ENCODE data around the gene PXDC1. TPM values are rescaled to one million over a fixed set of nuclear protein-coding genes. Genes with fewer than 3 reads are reported as not detected.
A peak's percentile ranks its signal among the peaks of the same experiment; 100 is the strongest.
"Not testable (repeated sequence)": the region's sequence is repeated elsewhere in the genome, so short reads cannot be mapped to it uniquely, and the experiment has no call there.

Gene PXDC1
- total RNA-seq, 1 donor from 2014 or later = 92.5 TPM

DNA sequence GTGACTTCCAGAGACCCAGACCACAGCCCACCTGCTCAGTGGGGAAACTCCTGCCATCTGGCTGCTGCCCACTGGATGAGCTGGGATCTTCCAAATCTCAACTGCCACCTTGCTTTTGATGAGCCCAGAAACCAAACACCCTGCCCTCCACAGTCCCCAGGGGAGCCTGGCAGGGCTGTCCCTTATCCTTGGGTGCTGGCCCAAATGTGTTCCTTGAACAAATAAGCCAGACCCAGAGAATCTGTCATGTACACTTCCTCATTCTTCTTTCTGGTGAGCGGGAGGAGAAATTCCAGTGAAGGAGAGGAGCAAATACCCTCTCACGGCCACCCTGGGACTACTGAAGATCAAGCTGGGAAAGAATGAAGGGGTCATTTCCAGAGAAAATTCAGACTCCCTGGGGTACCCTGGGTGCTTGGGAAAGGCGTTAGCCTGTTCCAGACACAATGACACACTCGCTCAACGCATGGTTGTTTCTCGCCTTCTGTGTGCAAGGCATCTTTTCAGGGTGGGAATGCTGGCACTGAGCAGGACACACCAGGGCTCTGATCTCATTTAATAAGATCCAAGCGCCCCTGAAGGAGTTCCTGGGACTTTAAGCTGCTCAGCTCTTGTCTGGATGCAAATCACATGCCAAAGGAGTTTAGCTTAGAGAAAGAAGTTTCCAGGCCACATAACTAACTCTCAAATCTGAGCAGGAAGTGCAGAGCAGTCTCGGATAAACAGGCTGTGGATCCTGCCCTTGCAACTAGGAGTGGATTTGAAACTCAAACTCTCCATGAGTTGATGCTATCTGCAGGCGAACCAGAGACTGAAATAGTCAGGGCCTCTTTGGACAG, 38.5 kb downstream of the PXDC1 start:
- DNase-seq (ENCODE audit: low spot score) = peak; percentile 76

DNA sequence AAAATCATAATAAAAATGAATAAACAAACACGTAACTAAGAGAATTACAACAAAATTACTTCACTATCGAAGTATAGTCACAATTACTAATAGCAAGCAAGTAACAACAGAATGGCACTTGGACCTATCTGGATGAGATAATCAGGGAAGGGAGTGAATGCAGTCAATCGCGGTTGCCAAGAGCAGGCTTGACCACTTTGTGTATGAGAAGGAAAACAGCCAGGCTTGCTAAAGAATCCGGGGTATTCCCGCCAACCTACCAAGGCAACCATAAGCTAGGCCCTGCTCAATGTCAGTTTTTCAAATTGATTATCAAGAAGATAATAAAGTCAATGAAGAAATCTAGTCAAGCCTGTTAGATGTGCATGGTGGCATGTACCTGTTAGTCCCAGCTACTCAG, 39.7 kb downstream of the PXDC1 start:
- DNase-seq (ENCODE audit: low spot score) = peak; percentile 11

DNA sequence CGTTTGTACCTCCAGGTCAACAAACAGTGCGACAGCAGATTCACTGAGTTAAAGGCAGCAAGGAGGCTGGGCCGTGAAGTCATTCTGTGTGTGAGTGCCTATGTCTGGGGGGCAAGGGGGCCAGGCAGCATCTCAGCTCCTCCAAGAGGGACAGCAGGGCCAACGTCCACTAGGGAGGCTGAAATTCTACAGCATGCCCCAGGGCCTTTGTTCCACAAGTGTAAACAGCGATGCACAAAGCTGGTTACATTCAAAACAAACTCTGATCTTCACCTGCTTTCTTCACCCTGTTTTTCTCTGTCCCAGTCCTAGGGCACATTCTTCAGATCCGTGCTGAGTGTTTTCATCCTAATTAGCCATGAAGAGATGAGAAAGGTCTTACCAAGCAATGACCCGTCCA, 41.1 kb downstream of the PXDC1 start:
- DNase-seq (ENCODE audit: low spot score) = no peak

- no peak for DNase-seq (ENCODE audit: low spot score)
These were observed 43.0 kb downstream of the PXDC1 start for GRCh38 chr6:3708540-3708939.

DNA sequence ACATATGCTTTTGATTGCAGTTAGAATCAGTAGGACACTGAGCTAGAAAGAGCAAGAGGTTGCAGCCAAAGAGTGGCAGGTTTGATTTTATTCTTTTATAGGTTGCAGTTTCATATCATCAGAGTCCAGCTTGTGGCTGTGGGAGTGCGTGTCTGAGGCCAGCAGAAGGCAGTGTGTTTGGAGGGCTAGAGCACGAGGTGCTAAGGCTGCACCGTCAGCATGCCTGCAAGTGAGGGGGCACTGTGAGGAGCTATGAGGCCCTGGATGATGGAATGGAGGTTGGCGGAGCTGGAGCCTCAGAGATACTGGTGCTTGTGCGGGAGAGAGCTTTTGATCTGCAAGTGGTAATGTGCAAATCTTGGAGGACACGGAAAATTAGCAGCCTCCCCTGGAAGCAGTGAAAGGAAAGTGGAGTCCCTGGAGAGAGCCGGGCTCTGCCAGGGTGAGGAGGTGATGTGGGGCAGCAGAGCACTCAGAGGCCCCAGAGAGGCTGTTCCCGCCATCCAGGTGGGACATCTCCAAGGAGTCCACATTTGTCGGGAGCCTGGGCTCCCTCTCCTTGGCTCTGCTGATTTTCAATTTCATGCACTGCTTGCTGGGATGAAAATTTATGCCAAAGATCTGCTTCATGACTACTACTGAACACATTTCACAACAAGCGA, 43.6 kb downstream of the PXDC1 start:
- DNase-seq (ENCODE audit: low spot score) = no peak

DNA sequence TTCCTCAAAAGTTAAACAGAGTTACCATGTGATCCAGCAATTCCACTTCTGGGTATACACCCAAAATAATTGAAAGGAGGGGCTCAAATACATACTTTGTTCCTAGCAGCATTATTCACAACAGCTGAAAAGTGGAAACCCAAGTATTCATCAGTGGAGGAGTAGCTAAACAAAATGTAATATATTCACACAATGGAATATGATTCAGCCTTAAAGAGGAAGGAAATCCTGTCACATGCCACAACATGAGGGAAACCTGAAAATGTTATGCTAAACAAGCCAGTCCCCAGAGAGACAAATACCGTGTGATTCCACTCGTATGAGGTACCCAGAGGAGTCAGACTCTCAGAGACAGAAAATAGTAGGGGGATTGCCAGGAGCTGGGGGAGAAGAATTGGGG, 44.5 kb downstream of the PXDC1 start:
- DNase-seq (ENCODE audit: low spot score) = no peak

GRCh38 chr6:3706547-3706946, 45.0 kb downstream of the PXDC1 start:
- no peak for DNase-seq (ENCODE audit: low spot score)

DNA sequence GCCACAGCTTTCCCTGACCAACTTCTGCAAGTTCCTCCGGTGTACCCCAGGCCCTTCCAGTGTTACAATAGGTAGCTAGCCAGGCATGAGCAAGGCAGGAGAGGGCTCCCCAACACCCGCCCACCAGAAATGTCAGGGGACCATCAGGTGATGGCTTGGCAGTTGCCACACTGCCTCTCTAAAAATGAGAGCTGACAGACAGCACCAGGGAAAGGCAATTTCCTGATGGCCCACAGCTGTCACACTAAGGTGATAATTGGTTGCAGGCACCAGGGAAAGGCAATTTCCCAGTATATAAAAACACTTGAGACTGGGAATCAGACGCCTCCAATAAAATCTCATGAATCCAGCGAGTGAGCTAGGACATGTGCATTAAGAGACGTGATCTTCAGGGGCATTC, 49.9 kb downstream of the PXDC1 start:
- DNase-seq (ENCODE audit: low spot score) = no peak

DNA sequence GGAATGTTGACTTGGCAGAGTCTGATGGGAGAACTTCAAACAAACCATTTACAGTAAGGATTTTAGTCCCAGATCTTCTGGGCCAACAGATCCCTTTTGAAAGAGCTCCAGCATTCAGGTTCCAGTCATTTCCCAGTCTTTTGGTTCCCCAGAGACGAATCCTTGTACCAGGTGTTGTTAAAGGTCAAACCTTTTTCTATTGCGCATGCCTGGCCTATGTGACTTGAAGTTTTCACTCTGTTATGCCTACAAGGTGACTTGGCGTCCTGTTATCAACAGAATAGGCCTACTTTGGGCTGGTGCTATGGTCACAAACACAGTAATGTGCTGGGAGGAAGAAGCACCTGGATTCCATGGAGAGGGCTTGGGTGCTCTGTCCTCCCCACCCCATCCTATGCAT, 52.3 kb downstream of the PXDC1 start:
- DNase-seq (ENCODE audit: low spot score) = no peak

DNA sequence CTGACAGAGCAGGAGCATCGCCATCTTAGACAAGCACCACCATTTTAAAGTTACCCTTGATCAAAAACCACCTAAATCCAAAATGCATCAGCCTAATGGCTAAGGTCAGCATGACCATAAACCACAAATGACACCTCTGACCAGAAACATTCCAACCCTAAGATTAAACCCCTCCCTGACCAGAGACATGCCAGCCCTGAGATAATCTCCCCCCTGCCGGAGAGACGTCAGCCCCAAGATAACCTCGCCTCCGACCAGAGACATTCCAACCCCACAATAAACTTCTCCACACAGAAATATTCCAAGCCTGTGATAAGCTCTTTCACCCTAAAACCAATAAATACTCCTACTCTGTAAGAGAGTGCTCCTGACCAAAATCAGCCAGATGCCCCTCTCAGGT, 53.5 kb downstream of the PXDC1 start:
- DNase-seq (ENCODE audit: low spot score) = no peak

- DNase-seq (ENCODE audit: low spot score) = no peak
These were observed 53.9 kb downstream of the PXDC1 start for GRCh38 chr6:3697609-3698008.

- DNase-seq (ENCODE audit: low spot score) = no peak
These were observed 54.9 kb downstream of the PXDC1 start for GRCh38 chr6:3696525-3697088.

- no peak for DNase-seq (ENCODE audit: low spot score)
These were observed 56.3 kb downstream of the PXDC1 start for GRCh38 chr6:3695065-3695817.

- DNase-seq (ENCODE audit: low spot score) = peak; percentile 12
These were observed 57.7 kb downstream of the PXDC1 start for GRCh38 chr6:3693831-3694230.

DNA sequence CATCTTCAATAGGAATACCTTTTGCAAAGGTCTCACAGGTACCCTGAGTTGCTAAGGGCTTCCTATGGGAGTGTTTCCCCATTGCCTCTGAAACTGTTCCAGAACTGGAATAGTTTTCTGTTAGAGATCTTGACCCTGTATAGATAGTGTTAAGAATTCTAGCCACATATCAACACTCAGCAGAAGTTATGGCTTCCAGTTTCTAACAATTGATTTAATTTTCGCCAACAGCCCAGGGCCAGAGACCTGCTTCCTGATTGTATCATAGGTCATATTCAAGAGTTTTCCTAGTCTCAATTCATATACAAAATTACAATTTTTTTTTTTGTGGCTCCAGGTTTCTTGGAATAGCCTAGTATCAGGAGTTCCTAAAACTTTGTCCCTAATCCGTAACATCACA, 61.0 kb downstream of the PXDC1 start:
- DNase-seq (ENCODE audit: low spot score) = no peak

DNA sequence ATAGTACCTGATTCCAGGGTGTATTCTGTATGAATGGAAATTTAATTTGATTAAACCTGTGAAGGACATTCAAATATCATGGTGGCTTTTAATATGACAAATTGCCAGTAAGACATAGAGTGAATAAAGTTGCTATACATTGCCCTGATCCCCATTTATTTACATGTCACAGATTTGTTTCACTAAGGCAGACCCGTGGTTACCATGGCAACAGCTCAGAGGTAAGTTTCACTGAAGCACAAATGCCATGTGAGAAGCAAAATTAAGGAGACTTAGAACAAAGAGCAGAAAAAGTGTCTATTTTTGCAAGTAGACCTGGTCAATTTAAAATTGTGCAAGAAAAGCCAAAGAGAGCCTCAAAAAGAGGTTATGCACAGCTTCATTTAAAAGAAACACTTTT, 63.7 kb downstream of the PXDC1 start:
- no peak for DNase-seq (ENCODE audit: low spot score)

DNA sequence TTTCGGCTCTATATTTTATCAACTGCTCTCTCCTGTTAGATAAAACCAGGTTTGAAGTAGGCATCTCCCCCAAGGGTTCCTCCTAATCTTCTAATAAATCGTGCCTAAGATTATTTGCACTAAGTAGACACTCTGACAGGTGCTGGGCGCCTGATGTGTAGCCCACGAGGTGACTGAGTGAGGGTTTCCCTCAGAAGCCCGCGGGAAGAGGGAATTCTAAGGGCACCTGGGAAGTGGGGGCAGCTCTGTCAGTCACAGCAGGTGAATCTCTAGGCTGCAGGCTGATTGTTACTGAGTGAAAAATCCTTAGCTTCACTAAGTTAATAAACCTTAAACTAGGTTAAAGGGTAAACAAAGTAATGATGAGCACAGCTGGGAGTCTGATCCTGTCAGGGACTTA, 68.2 kb downstream of the PXDC1 start:
- no peak for DNase-seq (ENCODE audit: low spot score)

DNA sequence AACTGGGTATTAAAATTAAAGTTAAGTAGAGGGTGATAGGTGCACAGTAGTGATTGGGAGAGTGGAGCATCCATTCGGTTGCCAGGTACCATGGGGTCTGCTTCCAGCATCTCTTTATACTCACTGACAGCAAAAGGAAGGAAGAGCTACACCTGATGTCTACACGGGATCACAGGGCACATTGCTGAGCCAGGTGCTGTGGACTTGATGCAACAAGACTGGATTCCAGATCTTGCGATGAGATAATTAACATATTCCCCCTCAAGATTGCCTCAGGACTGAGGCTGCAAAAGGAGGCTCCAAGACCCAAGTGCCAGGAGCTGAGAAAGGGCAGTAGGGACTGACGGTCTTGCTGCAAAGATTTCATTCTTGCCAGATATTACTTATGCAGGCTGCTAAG, 72.6 kb downstream of the PXDC1 start:
- no peak for DNase-seq (ENCODE audit: low spot score)

DNA sequence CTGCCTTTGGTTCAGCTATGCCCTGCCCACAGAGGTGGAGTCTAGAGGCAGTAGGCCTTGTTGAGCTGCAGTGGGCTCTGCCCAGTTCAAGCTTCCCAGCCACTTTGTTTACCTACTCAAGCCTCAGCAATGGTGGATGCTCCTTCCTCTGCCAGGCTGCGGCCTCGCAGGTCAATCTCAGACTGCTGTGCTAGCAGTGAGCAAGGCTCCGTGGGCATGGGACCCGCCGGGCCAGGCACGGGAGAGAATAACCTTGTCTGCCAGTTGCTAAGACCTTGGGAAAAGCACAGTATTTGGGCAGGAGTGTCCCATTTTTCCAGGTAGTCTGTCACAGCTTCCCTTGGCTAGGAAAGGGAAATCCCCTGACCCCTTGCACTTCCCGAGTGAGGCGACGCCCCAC, 73.8 kb downstream of the PXDC1 start:
- not testable (repeated sequence) for DNase-seq (ENCODE audit: low spot score)

DNA sequence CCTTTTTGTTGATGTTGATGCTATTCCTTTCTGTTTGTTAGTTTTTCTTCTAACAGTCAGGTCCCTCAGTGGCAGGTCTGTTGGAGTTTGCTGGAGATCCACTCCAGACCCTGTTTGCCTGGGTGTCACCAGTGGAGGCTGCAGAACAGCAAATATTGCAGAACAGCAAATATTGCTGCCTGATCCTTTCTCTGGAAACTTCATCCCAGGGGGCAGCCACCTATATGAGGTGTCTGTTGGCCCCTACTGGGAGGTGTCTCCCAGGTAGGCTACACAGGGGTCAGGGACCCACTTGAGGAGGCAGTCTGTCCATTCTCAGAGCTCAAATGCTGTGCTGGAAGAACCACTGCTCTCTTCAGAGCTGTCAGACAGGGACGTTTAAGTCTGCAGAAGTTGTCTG, 74.2 kb downstream of the PXDC1 start:
- DNase-seq (ENCODE audit: low spot score) = not testable (repeated sequence)

Data from umbilical cord (tissue), 2 donors.